Measurements from ENCODE around the gene FST. TPM values are rescaled to one million over a fixed set of nuclear protein-coding genes. Genes with fewer than 3 reads are reported as not detected.

Gene FST
- total and polyA plus RNA-seq, 2 of the 13 experiments (the other 11 are each of a cell fraction or from before 2014, with no cell fraction given): 38.6 to 136 TPM

DNA sequence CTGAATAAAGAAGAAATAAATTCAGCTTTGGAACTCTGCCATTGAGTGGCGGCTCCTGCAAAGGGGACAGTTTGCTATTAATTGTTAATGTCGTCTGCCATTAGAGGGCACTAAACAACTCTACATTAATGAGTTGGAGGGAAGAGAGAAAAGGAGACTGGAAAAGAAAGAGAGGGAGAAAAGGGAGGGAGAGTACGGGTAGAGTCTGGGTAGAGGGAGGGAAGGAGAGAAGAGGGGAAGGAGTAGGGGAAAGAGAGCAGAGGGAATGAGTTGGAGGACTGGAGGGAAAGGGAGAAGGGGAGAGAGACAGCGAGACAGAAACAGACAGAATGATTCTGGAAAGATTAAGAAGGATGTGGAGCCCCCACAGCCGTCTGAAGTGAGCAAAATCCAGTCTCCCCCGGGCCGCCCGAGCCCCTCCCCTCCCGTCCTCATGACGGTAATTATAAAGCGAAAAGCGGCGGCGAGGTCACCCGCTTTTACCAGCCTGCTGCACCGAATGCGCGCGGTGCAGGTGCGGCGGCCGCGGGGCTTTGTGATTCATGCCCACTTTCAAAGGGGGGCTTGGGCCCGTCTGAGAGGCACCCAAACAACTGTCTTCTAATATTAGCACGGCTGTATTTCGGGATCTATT lies 1.9 kb upstream of the FST start (continued):
- no peak for TF ChIP-seq ZNF251 (CRISPR knock-in tag; IDR thresholded peaks at IDR 0.05)
- TF ChIP-seq ZNF225 (CRISPR knock-in tag; IDR thresholded peaks at IDR 0.05): no peak
- TF ChIP-seq, protein P1, sequence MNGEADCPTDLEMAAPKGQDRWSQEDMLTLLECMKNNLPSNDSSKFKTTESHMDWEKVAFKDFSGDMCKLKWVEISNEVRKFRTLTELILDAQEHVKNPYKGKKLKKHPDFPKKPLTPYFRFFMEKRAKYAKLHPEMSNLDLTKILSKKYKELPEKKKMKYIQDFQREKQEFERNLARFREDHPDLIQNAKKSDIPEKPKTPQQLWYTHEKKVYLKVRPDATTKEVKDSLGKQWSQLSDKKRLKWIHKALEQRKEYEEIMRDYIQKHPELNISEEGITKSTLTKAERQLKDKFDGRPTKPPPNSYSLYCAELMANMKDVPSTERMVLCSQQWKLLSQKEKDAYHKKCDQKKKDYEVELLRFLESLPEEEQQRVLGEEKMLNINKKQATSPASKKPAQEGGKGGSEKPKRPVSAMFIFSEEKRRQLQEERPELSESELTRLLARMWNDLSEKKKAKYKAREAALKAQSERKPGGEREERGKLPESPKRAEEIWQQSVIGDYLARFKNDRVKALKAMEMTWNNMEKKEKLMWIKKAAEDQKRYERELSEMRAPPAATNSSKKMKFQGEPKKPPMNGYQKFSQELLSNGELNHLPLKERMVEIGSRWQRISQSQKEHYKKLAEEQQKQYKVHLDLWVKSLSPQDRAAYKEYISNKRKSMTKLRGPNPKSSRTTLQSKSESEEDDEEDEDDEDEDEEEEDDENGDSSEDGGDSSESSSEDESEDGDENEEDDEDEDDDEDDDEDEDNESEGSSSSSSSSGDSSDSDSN (CRISPR knock-in tag; IDR thresholded peaks at IDR 0.05): peak; percentile 51
- no peak for TF ChIP-seq CCAR2 (optimal IDR thresholded peaks at IDR 0.05; ENCODE audit: low read depth, low read length)
- TF ChIP-seq, protein P2, sequence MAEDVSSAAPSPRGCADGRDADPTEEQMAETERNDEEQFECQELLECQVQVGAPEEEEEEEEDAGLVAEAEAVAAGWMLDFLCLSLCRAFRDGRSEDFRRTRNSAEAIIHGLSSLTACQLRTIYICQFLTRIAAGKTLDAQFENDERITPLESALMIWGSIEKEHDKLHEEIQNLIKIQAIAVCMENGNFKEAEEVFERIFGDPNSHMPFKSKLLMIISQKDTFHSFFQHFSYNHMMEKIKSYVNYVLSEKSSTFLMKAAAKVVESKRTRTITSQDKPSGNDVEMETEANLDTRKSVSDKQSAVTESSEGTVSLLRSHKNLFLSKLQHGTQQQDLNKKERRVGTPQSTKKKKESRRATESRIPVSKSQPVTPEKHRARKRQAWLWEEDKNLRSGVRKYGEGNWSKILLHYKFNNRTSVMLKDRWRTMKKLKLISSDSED (CRISPR knock-in tag; IDR thresholded peaks at IDR 0.05): no peak
- TF ChIP-seq HHEX (CRISPR knock-in tag; IDR thresholded peaks at IDR 0.05): no peak
- no peak for TF ChIP-seq SCMH1 (CRISPR knock-in tag; IDR thresholded peaks at IDR 0.05; ENCODE audit: borderline replicate concordance)
- TF ChIP-seq MAFG (CRISPR knock-in tag; IDR thresholded peaks at IDR 0.05): no peak
- TF ChIP-seq ELF3 (CRISPR knock-in tag; IDR thresholded peaks at IDR 0.05): peak; percentile 5; the same call in 1 of the 2 replicates
- TF ChIP-seq RXRA (CRISPR knock-in tag; IDR thresholded peaks at IDR 0.05): peak; percentile 48; the same call in 1 of the 2 replicates
- no peak for TF ChIP-seq ZNF737 (CRISPR knock-in tag; IDR thresholded peaks at IDR 0.05; ENCODE audit: borderline replicate concordance)
- no peak for TF ChIP-seq HES4 (CRISPR knock-in tag; IDR thresholded peaks at IDR 0.05; ENCODE audit: borderline replicate concordance)
- TF ChIP-seq, protein P3, sequence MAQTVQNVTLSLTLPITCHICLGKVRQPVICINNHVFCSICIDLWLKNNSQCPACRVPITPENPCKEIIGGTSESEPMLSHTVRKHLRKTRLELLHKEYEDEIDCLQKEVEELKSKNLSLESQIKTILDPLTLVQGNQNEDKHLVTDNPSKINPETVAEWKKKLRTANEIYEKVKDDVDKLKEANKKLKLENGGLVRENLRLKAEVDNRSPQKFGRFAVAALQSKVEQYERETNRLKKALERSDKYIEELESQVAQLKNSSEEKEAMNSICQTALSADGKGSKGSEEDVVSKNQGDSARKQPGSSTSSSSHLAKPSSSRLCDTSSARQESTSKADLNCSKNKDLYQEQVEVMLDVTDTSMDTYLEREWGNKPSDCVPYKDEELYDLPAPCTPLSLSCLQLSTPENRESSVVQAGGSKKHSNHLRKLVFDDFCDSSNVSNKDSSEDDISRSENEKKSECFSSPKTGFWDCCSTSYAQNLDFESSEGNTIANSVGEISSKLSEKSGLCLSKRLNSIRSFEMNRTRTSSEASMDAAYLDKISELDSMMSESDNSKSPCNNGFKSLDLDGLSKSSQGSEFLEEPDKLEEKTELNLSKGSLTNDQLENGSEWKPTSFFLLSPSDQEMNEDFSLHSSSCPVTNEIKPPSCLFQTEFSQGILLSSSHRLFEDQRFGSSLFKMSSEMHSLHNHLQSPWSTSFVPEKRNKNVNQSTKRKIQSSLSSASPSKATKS (CRISPR knock-in tag; IDR thresholded peaks at IDR 0.05): no peak
- no peak for TF ChIP-seq TOE1 (CRISPR knock-in tag; IDR thresholded peaks at IDR 0.05)
- no peak for TF ChIP-seq HNF4G (IDR thresholded peaks at IDR 0.05; ENCODE audit: borderline replicate concordance, low read depth, low read length)
- no peak for TF ChIP-seq HNF4G (CRISPR knock-in tag; IDR thresholded peaks at IDR 0.05; ENCODE audit: borderline replicate concordance, low read depth)
- TF ChIP-seq TBX3 (IDR thresholded peaks at IDR 0.05; ENCODE audit: borderline replicate concordance): no peak
- no peak for TF ChIP-seq SP1 (IDR thresholded peaks at IDR 0.05)
- no peak for TF ChIP-seq SP1 (CRISPR knock-in tag; IDR thresholded peaks at IDR 0.05)
- TF ChIP-seq PLRG1 (conservative IDR thresholded peaks at IDR 0.05): no peak
- TF ChIP-seq ATF7-NPFF (CRISPR knock-in tag; IDR thresholded peaks at IDR 0.05; ENCODE audit: low read depth): no peak
- peak; percentile 54; the same call in 1 of the 2 replicates for TF ChIP-seq SIN3A (IDR thresholded peaks at IDR 0.05; ENCODE audit: borderline replicate concordance, low read depth, low read length)
- no peak for TF ChIP-seq NBN (conservative IDR thresholded peaks at IDR 0.05)
- no peak for TF ChIP-seq ZNF138 (CRISPR knock-in tag; IDR thresholded peaks at IDR 0.05; ENCODE audit: low read depth)
- TF ChIP-seq ZFP82 (CRISPR knock-in tag; IDR thresholded peaks at IDR 0.05; ENCODE audit: borderline replicate concordance): no peak
- no peak for TF ChIP-seq ZNF781 (CRISPR knock-in tag; IDR thresholded peaks at IDR 0.05; ENCODE audit: borderline replicate concordance, not compliant biosample characterization)
- TF ChIP-seq HMG20B (CRISPR knock-in tag; conservative IDR thresholded peaks at IDR 0.05): no peak
- TF ChIP-seq ZNF567 (CRISPR knock-in tag; IDR thresholded peaks at IDR 0.05; ENCODE audit: borderline replicate concordance): no peak

Measured in HepG2 (cell line).